Stimulated activated effector memory CD8-positive, alpha-beta T cell treated with anti-CD3 and anti-CD28 coated beads, Interleukin-12 subunit alpha, Interleukin-12 subunit beta, amount 100 ng/mL, for 72 hours (primary cell): ENCODE measurements around the gene ZNF778.
"Not testable (repeated sequence)": the region's sequence is repeated elsewhere in the genome, so short reads cannot be mapped to it uniquely, and the experiment has no call there.

ENCODE experiments used
- ATAC-seq: fragments of 150-1000 bp; cut with Tn5 transposase; 2 replicates; pipeline ENCODE4 v1.10.0; 2021
- DNase-seq, 2 donors: peaks; one replicate each; pipeline ENCODE4 v3.0.0; 2021 to 2022; ENCODE audit warnings: low spot score in 2 of 2
- H3K27ac Mint-ChIP-seq: one replicate; pipeline ENCODE4 v1.8.0; 2022; ENCODE audit warnings: mild to moderate bottlenecking, mixed read lengths
- H3K36me3 Mint-ChIP-seq: one replicate; pipeline ENCODE4 v1.8.0; 2022; ENCODE audit warnings: mild to moderate bottlenecking, mixed read lengths
- H3K4me1 Mint-ChIP-seq: one replicate; pipeline ENCODE4 v1.8.0; 2022; ENCODE audit warnings: mixed read lengths
- H3K4me3 Mint-ChIP-seq: one replicate; pipeline ENCODE4 v1.8.0; 2022; ENCODE audit warnings: mild to moderate bottlenecking, mixed read lengths
- H3K9me3 Mint-ChIP-seq: one replicate; pipeline ENCODE4 v1.8.0; 2022; ENCODE audit warnings: mixed read lengths

ZNF778 gene

GRCh38 chr16:89266521-89267134 lies 49.1 kb downstream of the ZNF778 start:
- H3K4me3 Mint-ChIP-seq = no peak overlapping the region
- H3K9me3 Mint-ChIP-seq = no peaks in the 10 kb centered on the region
- H3K36me3 Mint-ChIP-seq = peaks cover 65% of the 10 kb centered on the region
- H3K4me1 Mint-ChIP-seq = peaks cover 11% of the 10 kb centered on the region
- ATAC-seq = no peak
- no peak for DNase-seq
- H3K27ac Mint-ChIP-seq = peak overlapping the region; percentile 58

GRCh38 chr16:89267746-89268145 lies 50.2 kb downstream of the ZNF778 start:
- peaks cover 74% of the 10 kb centered on the region for H3K36me3 Mint-ChIP-seq
- not testable (repeated sequence) for DNase-seq, H3K4me1 Mint-ChIP-seq, H3K4me3 Mint-ChIP-seq, ATAC-seq, H3K9me3 Mint-ChIP-seq, H3K27ac Mint-ChIP-seq

GRCh38 chr16:89268585-89268984 lies 51.1 kb downstream of the ZNF778 start:
- Mint-ChIP-seq H3K36me3 (peaks cover 82% of the 10 kb centered on the region), H3K27ac (no peak overlapping the region), H3K4me1 (peaks cover 2% of the 10 kb centered on the region), H3K9me3 (no peaks in the 10 kb centered on the region), H3K4me3 (no peak overlapping the region)
- DNase-seq (no peak), ATAC-seq (no peak)

- H3K9me3 Mint-ChIP-seq = no peaks in the 10 kb centered on the region
- DNase-seq = no peak
- peaks cover 7% of the 10 kb centered on the region for H3K4me1 Mint-ChIP-seq
- no peak for ATAC-seq
- no peak overlapping the region for H3K27ac Mint-ChIP-seq
- H3K4me3 Mint-ChIP-seq = no peak overlapping the region
- H3K36me3 Mint-ChIP-seq = peaks cover 88% of the 10 kb centered on the region
Measured at GRCh38 chr16:89268987-89269735, 51.7 kb downstream of the ZNF778 start.

- Mint-ChIP-seq H3K4me3 (no peak overlapping the region), H3K36me3 (peaks cover 91% of the 10 kb centered on the region), H3K27ac (no peak overlapping the region), H3K4me1 (peaks cover 7% of the 10 kb centered on the region), H3K9me3 (no peaks in the 10 kb centered on the region)
- no peak for DNase-seq
- no peak for ATAC-seq
Measured at GRCh38 chr16:89269805-89270665, 52.5 kb downstream of the ZNF778 start.

- Mint-ChIP-seq H3K36me3 (peaks cover 91% of the 10 kb centered on the region), H3K27ac (no peak overlapping the region), H3K4me3 (no peak overlapping the region), H3K4me1 (peaks cover 9% of the 10 kb centered on the region), H3K9me3 (no peaks in the 10 kb centered on the region)
- no peak for ATAC-seq
- no peak for DNase-seq
Measured at GRCh38 chr16:89270666-89271345, 53.3 kb downstream of the ZNF778 start.

- H3K4me1 Mint-ChIP-seq = peaks cover 13% of the 10 kb centered on the region
- no peaks in the 10 kb centered on the region for H3K9me3 Mint-ChIP-seq
- no peak for ATAC-seq
- H3K36me3 Mint-ChIP-seq = peaks cover 91% of the 10 kb centered on the region
- DNase-seq = no peak
- no peak overlapping the region for H3K4me3 Mint-ChIP-seq
- no peak overlapping the region for H3K27ac Mint-ChIP-seq
Measured at GRCh38 chr16:89272631-89273030, 55.1 kb downstream of the ZNF778 start.

- peak overlapping the region; percentile 79 for H3K27ac Mint-ChIP-seq
- DNase-seq (no peak), ATAC-seq (no peak)
- H3K36me3 Mint-ChIP-seq = peaks cover 100% of the 10 kb centered on the region
- peaks cover 13% of the 10 kb centered on the region for H3K4me1 Mint-ChIP-seq
- no peak overlapping the region for H3K4me3 Mint-ChIP-seq
- H3K9me3 Mint-ChIP-seq = no peaks in the 10 kb centered on the region
Measured at GRCh38 chr16:89273741-89274472, 56.4 kb downstream of the ZNF778 start.

GRCh38 chr16:89274561-89275283 lies 57.2 kb downstream of the ZNF778 start:
- Mint-ChIP-seq H3K36me3 (peaks cover 96% of the 10 kb centered on the region), H3K9me3 (no peaks in the 10 kb centered on the region), H3K4me3 (no peak overlapping the region), H3K4me1 (peaks cover 13% of the 10 kb centered on the region), H3K27ac (peak overlapping the region; percentile 87)
- DNase-seq (no peak), ATAC-seq (no peak)

GRCh38 chr16:89275284-89275584 lies 57.7 kb downstream of the ZNF778 start:
- DNase-seq (no peak), ATAC-seq (no peak)
- peak overlapping the region; percentile 87 for H3K27ac Mint-ChIP-seq
- no peaks in the 10 kb centered on the region for H3K9me3 Mint-ChIP-seq
- H3K36me3 Mint-ChIP-seq = peaks cover 96% of the 10 kb centered on the region
- H3K4me1 Mint-ChIP-seq = peaks cover 13% of the 10 kb centered on the region
- no peak overlapping the region for H3K4me3 Mint-ChIP-seq

GRCh38 chr16:89275837-89276720 lies 58.6 kb downstream of the ZNF778 start:
- H3K4me1 Mint-ChIP-seq = peaks cover 13% of the 10 kb centered on the region
- ATAC-seq = no peak
- no peak overlapping the region for H3K4me3 Mint-ChIP-seq
- H3K9me3 Mint-ChIP-seq = no peaks in the 10 kb centered on the region
- no peak for DNase-seq
- H3K27ac Mint-ChIP-seq = peak overlapping the region; percentile 87
- H3K36me3 Mint-ChIP-seq = peaks cover 87% of the 10 kb centered on the region

- Mint-ChIP-seq H3K4me3 (no peak overlapping the region), H3K36me3 (peaks cover 78% of the 10 kb centered on the region), H3K9me3 (no peaks in the 10 kb centered on the region), H3K4me1 (peaks cover 13% of the 10 kb centered on the region), H3K27ac (peak overlapping the region; percentile 87)
- ATAC-seq (no peak), DNase-seq (no peak)
Measured at GRCh38 chr16:89277049-89277448, 59.5 kb downstream of the ZNF778 start.

GRCh38 chr16:89277641-89278341 lies 60.3 kb downstream of the ZNF778 start:
- no peaks in the 10 kb centered on the region for H3K9me3 Mint-ChIP-seq
- peak overlapping the region; percentile 87 for H3K27ac Mint-ChIP-seq
- DNase-seq = no peak
- H3K36me3 Mint-ChIP-seq = peaks cover 70% of the 10 kb centered on the region
- H3K4me3 Mint-ChIP-seq = no peak overlapping the region
- ATAC-seq = no peak
- H3K4me1 Mint-ChIP-seq = peaks cover 13% of the 10 kb centered on the region
